Aorta (tissue), 5 donors: ENCODE data around the gene SYP. TPM values are rescaled to one million over a fixed set of nuclear protein-coding genes. Genes with fewer than 3 reads are reported as not detected.

ENCODE experiments used
- ATAC-seq: fragments of 200-7000 bp; cut with Tn5 transposase; one replicate; pipeline ENCODE4 v1.9.1; 2022; ENCODE audit warnings: moderate library complexity; ENCODE audit not compliant: low FRiP score
- DNase-seq, 2 donors: peaks; one replicate each; pipeline ENCODE4 v3.0.0-alpha.2; 2020
- H3K27ac ChIP-seq, 2 donors: one replicate each; pipeline ENCODE4 v1.5.1; 2013; ENCODE audit warnings: low read length in 2 of 2, mild to moderate bottlenecking in 2 of 2, moderate library complexity in 2 of 2, control low read depth in 1 of 2, inconsistent platforms in 1 of 2, low read depth in 1 of 2
- H3K27me3 ChIP-seq, 2 donors: one replicate each; pipeline ENCODE4 v1.6.1; 2013; ENCODE audit warnings: control low read depth in 1 of 2, low read length in 1 of 2, mild to moderate bottlenecking in 1 of 2, moderate library complexity in 1 of 2; ENCODE audit not compliant: insufficient read depth in 2 of 2, control insufficient read depth in 1 of 2
- H3K36me3 ChIP-seq, 2 donors: one replicate each; pipeline ENCODE4 v1.6.1; 2013; ENCODE audit warnings: control low read depth in 1 of 2, low read length in 1 of 2, mild to moderate bottlenecking in 1 of 2; ENCODE audit not compliant: insufficient read depth in 2 of 2, control insufficient read depth in 1 of 2
- H3K4me1 ChIP-seq, 2 donors: one replicate each; pipeline ENCODE4 v1.6.1; 2013; ENCODE audit warnings: low read length in 2 of 2, control low read depth in 1 of 2, mild to moderate bottlenecking in 1 of 2, moderate library complexity in 1 of 2; ENCODE audit not compliant: insufficient read depth in 2 of 2, control insufficient read depth in 1 of 2
- H3K4me3 ChIP-seq, 2 donors: one replicate each; pipeline ENCODE4 v1.5.1; 2013; ENCODE audit warnings: low read length in 2 of 2, control low read depth in 1 of 2, mild to moderate bottlenecking in 1 of 2
- H3K9me3 ChIP-seq: one replicate; pipeline ENCODE4 v1.6.1; 2013; ENCODE audit warnings: mild to moderate bottlenecking, low read length; ENCODE audit not compliant: control insufficient read depth
- WGBS, 2 donors: extraction: QIAGEN DNeasy Blood & Tissue Kit; methylation state at CpG; one replicate each; pipeline ENCODE4 v1.1.7; 2013; 5-methylcytosine and 5-hydroxymethylcytosine counted together
- intact Hi-C, 2 donors: fragments of 100-400 bp; cut with DNase I; formaldehyde crosslinking; loops; one replicate each; pipeline versions ENCODE4 v1.14.2 to v1.15.0; 2022
- polyA plus RNA-seq, 2 donors: library from polyadenylated mRNA; stranded (reverse); fragments of 200-250 nt; gene quantifications; one replicate each; pipeline ENCODE4 v1.2.3, GENCODE V29; 2013
- total RNA-seq, 2 donors: library from RNA; stranded (reverse); fragmentation: NEBNext Ultra II Directional; extraction: Animal tissue kit (Norgen Biotek cat#: 25700); gene quantifications; one replicate each; pipeline ENCODE4 v1.2.1, GENCODE V29; 2021
- donor health status: healthy with polysubstance abuse.
- donor health status: Bipolar disorder and iron deficiency.
- donor health status: DM: no; HTN: no; CAD: no.
- donor health status: DM: no; HTN: no; CAD: no.
- donor health status: DM: yes; HTN: yes; CAD: no.

SYP gene
- total and polyA plus RNA-seq, 4 donors, result 2.4 to 5.3 (median 3.7) TPM

DNA sequence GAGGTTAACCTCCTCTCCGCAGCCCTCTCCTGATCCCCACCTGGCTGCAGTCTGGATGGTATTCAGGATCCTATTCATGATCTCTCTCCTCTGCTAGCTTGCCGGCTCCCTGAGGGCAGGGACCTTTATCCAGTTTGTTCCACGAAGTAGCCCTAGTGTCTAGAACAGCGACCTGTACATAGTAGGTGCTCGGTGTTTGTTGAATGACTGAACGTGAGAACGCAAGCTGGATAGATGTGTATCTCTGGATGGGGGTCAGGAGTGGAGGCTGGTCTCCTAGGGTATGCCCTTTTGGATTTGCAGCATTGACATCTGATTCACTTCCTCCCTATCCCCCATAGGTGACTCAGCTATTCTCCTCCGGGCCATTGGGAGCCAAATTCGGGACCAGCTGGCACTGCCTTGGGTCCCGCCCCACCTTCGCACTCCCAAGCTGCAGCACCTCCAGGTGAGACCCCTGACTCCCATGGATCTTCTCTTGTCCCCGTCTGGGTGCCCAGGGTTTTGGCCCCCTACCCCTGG is 42.6 kb upstream of the SYP start:
- DNase-seq (no peak), ATAC-seq (no peak)
- peaks cover 0 to 4% of the 10 kb centered on the region in 2 donors for H3K36me3 ChIP-seq
- H3K9me3 ChIP-seq, result no peaks in the 10 kb centered on the region
- WGBS, 2 donors, result 81 to 89% methylated on average over 12 of the region's 12 CpGs
- no peaks in the 10 kb centered on the region for H3K27me3 ChIP-seq
- no peak overlapping the region for H3K27ac ChIP-seq
- intact Hi-C loops, result no loop called here
- no peaks in the 10 kb centered on the region for H3K4me1 ChIP-seq
- H3K4me3 ChIP-seq, result no peak overlapping the region

DNA sequence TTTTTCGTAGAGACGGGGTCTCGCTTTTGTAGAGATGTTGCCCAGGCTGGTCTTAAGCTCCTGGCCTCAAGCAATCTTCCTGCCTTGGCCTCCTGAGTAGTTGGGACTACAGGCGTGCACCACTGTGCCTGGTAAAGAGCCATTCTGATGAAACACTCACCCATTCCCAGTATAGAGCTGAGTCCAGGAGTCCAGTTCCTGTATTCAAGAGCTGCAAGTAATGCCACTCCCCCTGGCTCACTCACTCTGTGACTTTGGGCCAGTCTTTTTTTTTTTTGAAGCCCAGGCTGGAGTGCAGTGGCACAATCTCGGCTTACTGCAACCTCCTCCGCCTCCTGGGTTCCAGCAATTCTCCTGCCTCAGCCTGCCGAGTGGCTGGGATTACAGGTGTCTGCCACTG is 38.7 kb upstream of the SYP start:
- H3K27me3 ChIP-seq, result no peaks in the 10 kb centered on the region
- DNase-seq (peak in 1 of 2 donors; percentile 26), ATAC-seq (no peak)
- H3K9me3 ChIP-seq, result no peaks in the 10 kb centered on the region
- intact Hi-C loops, result loop anchor here in 1 of 2 donors (5.0 kb wide), 1 partner anchor 36 kb away; the partner anchor contains the start of gene SYP
- peaks cover 0 to 4% of the 10 kb centered on the region in 2 donors for H3K36me3 ChIP-seq
- 72 to 75% methylated on average over 7 of the region's 7 CpGs for WGBS, 2 donors
- no peaks in the 10 kb centered on the region for H3K4me1 ChIP-seq
- H3K27ac ChIP-seq, result no peak overlapping the region
- no peak overlapping the region for H3K4me3 ChIP-seq

DNA sequence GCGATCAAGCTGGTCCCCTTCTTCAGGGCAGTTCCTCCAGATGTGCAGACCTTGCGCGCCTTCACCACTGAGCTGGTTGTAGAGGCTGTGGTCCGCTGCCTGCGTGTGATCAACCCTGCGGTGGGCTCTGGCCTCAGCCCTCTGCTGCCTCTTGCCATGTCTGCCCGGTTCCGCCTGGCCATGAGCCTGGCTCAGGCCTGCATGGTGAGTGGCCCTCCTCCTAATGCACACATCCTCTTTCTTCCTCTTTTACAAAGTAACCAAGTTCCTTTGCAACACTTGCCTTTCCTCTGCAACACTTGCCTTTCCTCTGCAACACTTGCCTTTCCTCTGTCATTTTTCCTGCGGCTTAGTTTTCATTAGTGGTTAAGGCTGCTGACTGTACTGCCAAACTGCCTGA is 37.1 kb upstream of the SYP start:
- no peaks in the 10 kb centered on the region for H3K4me1 ChIP-seq
- no peaks in the 10 kb centered on the region for H3K36me3 ChIP-seq
- no peak for ATAC-seq
- intact Hi-C loops, result loop anchor here in 1 of 2 donors (5.0 kb wide), 1 partner anchor 35 kb away; the partner anchor contains the start of gene SYP
- H3K27me3 ChIP-seq, result no peaks in the 10 kb centered on the region
- H3K27ac ChIP-seq, result no peak overlapping the region
- 77 to 81% methylated on average over 9 of the region's 9 CpGs for WGBS, 2 donors
- peak in 1 of 2 donors; percentile 55 for DNase-seq
- no peak overlapping the region for H3K4me3 ChIP-seq
- H3K9me3 ChIP-seq, result no peaks in the 10 kb centered on the region

DNA sequence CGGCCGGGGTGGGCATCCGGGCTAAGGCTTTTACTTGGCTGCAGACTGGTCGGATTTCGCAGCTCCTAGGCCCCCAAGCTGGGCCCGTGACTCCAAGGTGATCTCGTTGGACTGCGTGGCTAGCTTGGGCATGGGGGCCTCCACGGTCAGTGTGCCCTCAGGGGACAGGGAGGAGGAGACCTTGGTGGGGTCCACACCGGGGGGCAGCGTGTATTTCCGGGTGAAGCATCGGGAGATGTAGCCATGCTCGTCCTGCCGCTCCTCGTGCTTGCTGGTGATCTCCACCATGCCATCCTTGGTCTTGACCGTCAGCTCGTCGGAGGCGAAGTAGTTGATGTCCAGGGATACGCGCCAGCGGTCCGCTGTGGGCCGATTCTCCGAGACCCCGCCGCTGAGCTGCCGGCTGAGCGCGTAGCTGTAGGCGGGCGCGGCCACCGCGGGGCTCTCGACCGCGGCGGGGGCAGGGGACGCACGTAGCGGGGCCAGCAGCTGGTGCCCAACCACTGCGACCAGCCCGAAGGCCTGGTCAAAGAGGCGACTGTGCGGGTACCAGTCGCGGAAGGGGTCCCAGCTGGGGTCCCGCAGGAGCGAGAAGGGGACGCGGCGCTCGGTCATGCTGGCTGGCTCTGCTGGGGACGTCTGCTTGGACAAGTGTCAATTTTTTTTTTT is 34.0 kb upstream of the SYP start:
- ATAC-seq, result no peak
- Histone ChIP-seq H3K27ac (no peak overlapping the region), H3K36me3 (no peaks in the 10 kb centered on the region), H3K4me3 (no peak overlapping the region), H3K27me3 (no peaks in the 10 kb centered on the region), H3K9me3 (no peaks in the 10 kb centered on the region), H3K4me1 (no peaks in the 10 kb centered on the region)
- intact Hi-C loops, result no loop called here
- WGBS, 2 donors, result 36 to 57% methylated on average over 56 of the region's 56 CpGs
- DNase-seq, result peak in 1 of 2 donors; percentile 53

DNA sequence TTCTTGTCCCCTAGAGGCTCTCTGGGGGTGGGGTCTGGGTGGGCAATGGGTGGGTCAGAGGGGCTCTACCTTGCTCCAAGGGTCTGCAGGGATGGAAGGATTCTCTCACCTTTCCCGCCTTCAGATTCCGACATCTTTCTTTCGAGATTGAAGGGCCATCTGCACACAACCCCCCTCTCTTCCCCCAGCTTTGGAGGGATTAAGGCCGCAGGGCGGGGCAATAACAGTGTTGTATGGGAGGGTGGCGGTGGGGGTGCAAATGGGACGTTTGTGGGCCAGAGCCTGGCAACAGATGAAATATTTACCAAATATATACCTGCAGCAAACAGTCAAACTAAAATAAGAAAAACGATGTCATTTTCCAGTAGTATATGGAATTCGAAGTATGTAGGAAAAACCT is 33.2 kb upstream of the SYP start, which contains the start of gene CACNA1F:
Gene CACNA1F, minus strand, starts transcription at position 165 of the 400 bp plus-strand sequence. Its CDS starts 31 bp downstream, at position 134.
- WGBS, 2 donors, result 81 to 88% methylated on average over 9 of the region's 9 CpGs
- H3K9me3 ChIP-seq, result no peaks in the 10 kb centered on the region
- no peak within 1 kb of the TSS for H3K4me3 ChIP-seq
- no peak within 1 kb of the TSS for H3K27ac ChIP-seq
- intact Hi-C loops, result no loop called here
- no peaks in the 10 kb centered on the region for H3K27me3 ChIP-seq
- ATAC-seq (no peak), DNase-seq (peak in 1 of 2 donors; percentile 30)
- no peaks in the 10 kb centered on the region for H3K36me3 ChIP-seq
- H3K4me1 ChIP-seq, result no peaks in the 10 kb centered on the region

DNA sequence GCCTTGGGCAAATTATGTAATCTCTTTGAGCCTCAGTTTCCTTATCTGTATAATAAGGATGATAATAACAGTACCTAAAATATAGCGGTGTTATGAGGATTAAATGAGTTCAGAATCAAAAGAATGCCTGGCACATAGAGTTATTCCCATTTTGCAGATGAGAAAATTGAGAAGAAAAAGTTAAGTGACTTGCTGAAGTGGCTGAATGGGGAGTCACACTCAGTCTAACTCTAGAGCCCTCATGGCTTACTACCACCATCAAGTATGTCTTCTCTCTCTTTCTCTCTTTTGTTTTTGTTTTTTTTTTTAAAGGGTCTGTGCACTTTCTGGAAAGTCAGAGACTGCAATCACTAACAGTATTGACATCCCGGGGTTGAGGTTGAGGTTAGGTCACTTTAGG is 32.5 kb upstream of the SYP start:
- ATAC-seq (no peak), DNase-seq (no peak)
- intact Hi-C loops, result no loop called here
- Histone ChIP-seq H3K27me3 (no peaks in the 10 kb centered on the region), H3K36me3 (no peaks in the 10 kb centered on the region), H3K27ac (no peak overlapping the region), H3K4me1 (no peaks in the 10 kb centered on the region), H3K4me3 (no peak overlapping the region), H3K9me3 (no peaks in the 10 kb centered on the region)
- WGBS, 2 donors, result 66 to 91% methylated on average over 2 of the region's 2 CpGs

DNA sequence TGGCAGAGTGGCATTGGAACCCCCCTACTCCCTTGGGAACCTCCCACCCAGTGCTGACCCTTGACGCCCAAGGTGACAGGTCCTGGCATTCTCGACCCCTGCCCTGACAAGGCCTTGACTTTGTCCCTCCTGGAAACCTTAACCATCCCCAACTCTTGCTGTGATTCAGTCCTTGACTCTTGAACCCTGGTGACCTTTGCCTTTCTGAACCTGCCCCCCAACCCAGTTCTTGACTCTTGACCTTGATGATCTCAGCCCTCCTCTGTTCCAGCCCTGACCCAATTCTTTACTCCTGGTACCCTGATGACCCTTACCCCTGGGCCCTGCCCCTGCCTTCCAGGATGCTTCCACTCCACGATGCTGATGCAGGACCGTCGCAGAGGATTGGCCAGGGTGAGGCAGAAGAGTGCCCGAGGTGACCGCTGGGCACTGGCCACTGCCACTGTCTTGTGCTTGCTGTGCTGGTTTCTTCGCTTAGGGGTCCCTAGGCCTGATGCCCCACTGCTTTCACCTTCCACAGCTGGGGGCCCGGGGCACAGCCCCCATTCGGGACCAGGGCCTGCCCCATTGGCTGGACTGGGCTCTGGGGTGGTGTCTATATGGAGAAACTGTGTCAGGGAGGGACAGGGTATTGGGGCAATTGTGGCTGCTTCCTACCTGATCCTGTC is 31.5 kb upstream of the SYP start:
- no peak overlapping the region for H3K27ac ChIP-seq
- ATAC-seq (no peak), DNase-seq (peak in 1 of 2 donors; percentile 25)
- WGBS, 2 donors, result 87 to 95% methylated on average over 10 of the region's 10 CpGs
- no peak overlapping the region for H3K4me3 ChIP-seq
- no peaks in the 10 kb centered on the region for H3K4me1 ChIP-seq
- H3K27me3 ChIP-seq, result no peaks in the 10 kb centered on the region
- no peaks in the 10 kb centered on the region for H3K9me3 ChIP-seq
- no peaks in the 10 kb centered on the region for H3K36me3 ChIP-seq
- intact Hi-C loops, result no loop called here

DNA sequence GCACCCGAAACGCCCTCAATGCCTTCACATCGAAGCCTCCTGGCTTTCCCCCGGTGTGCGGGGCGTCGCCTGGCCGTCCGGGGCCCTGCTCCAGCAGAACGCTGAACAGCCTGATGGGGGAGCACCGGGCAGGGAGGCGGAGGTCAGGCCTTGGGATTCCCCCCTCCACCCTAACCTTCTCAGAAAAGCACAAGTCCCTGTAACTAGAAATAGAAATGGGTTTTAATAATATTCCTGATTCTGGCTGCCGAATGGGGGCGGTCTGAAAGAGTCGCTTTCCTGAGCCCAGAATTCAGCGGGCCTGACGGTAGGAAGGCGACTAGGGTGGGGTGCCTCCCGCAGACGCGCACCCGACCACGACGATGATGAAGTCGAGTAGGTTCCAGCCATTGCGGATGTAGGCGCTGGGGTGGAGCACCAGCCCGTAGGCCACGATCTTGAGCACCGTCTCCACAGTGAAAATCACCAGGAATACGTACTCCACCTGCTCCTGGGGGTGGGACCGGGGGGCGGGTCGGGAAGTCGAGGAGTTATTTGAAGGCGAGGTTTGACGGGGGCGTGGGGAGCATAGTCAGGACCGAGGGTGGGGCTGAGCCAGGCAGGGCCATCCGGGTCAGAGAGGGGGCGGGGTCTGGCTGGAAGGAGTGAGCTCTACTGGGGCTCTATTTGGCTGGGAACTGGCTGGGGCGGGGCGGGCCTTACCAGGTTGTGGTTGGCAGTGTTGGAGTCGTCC is 30.7 kb upstream of the SYP start:
- 6 to 36% methylated on average over 44 of the region's 44 CpGs for WGBS, 2 donors
- no peaks in the 10 kb centered on the region for H3K4me1 ChIP-seq
- DNase-seq (peak; percentile 83 to 87), ATAC-seq (peak; percentile 71)
- intact Hi-C loops, result no loop called here
- H3K27me3 ChIP-seq, result no peaks in the 10 kb centered on the region
- no peak overlapping the region for H3K27ac ChIP-seq
- no peaks in the 10 kb centered on the region for H3K9me3 ChIP-seq
- no peaks in the 10 kb centered on the region for H3K36me3 ChIP-seq
- no peak overlapping the region for H3K4me3 ChIP-seq
